Measurements from ENCODE around the gene HIRIP3. TPM values are rescaled to one million over a fixed set of nuclear protein-coding genes. Genes with fewer than 3 reads are reported as not detected.

Gene HIRIP3
- total and polyA plus RNA-seq, 2 of the 13 experiments (the other 11 are each of a cell fraction or from before 2014, with no cell fraction given) = 12.6 to 17.2 TPM

- TF ChIP-seq ZNF740 (CRISPR knock-in tag; IDR thresholded peaks at IDR 0.05) (no peak), SOX6 (IDR thresholded peaks at IDR 0.05) (no peak), SOX6 (CRISPR knock-in tag; IDR thresholded peaks at IDR 0.05) (peak; percentile 51; the same call in 1 of the 2 replicates), MAX (IDR thresholded peaks at IDR 0.05) (no peak), SSRP1 (CRISPR knock-in tag; IDR thresholded peaks at IDR 0.05) (no peak), SMYD3 (CRISPR knock-in tag; IDR thresholded peaks at IDR 0.05) (0 out of 2 replicates have a peak, but pooled peaks have one; percentile 35), HINFP (CRISPR knock-in tag; IDR thresholded peaks at IDR 0.05; ENCODE audit: low read depth) (peak; percentile 66), SMC3 (IDR thresholded peaks at IDR 0.05; ENCODE audit: low read length) (peak; percentile 87), THRA (CRISPR knock-in tag; IDR thresholded peaks at IDR 0.05; ENCODE audit: borderline replicate concordance) (peak; percentile 75; the same call in 1 of the 2 replicates), E2F5 (CRISPR knock-in tag; conservative IDR thresholded peaks at IDR 0.05) (no peak; the same call in 1 of the 2 replicates), ZNF280D (CRISPR knock-in tag; IDR thresholded peaks at IDR 0.05) (0 out of 2 replicates have a peak, but pooled peaks have one; percentile 37), KDM3A (CRISPR knock-in tag; IDR thresholded peaks at IDR 0.05; ENCODE audit: low read depth) (peak; percentile 48; the same call in 1 of the 2 replicates), DMAP1 (CRISPR knock-in tag; IDR thresholded peaks at IDR 0.05) (peak; percentile 38; the same call in 1 of the 2 replicates), CTCF (CRISPR knock-in tag; IDR thresholded peaks at IDR 0.05) (peak; percentile 97), ZSCAN5A (CRISPR knock-in tag; IDR thresholded peaks at IDR 0.05; ENCODE audit: borderline replicate concordance) (peak; percentile 45; the same call in 1 of the 2 replicates), CHD2 (IDR thresholded peaks at IDR 0.05; ENCODE audit: low read depth, low read length) (peak; percentile 11; the same call in 1 of the 2 replicates), ELF1 (CRISPR knock-in tag; IDR thresholded peaks at IDR 0.05) (peak; percentile 31; the same call in 1 of the 2 replicates), PPARG (CRISPR knock-in tag; conservative IDR thresholded peaks at IDR 0.05) (0 out of 2 replicates have a peak, but pooled peaks have one; percentile 32)
These were observed 36.8 kb upstream of the HIRIP3 start (continued) for GRCh38 chr16:30032083-30032819.

All from HepG2 (cell line).